ENCODE results near the gene SLC8A2.

The SLC8A2 gene

DNA sequence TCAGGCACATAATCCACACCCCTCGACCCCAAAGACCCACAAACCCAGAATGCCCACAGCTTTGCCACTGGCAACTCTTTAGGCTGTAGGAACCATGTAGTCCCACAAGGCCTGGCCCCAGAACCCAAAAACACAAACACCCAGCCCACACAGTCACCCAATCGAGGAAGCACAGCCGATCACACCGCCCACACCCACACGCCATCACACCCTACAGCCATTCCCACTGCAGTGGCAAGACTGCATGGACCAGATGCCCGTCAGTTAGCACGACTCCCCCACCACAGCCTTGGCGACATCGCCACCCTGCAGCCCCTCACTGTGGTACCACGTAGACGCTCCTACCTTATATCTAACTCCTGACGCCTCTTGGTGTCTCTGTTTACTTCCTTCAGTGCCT, 28.4 kb downstream of the SLC8A2 start:
- in situ Hi-C loops (cut with MboI; ENCODE audit: low sequenced_read_pairs, unreplicated experiment), result no loop called here
- no peak for DNase-seq (ENCODE audit: low spot score)
- TF ChIP-seq, protein P1, sequence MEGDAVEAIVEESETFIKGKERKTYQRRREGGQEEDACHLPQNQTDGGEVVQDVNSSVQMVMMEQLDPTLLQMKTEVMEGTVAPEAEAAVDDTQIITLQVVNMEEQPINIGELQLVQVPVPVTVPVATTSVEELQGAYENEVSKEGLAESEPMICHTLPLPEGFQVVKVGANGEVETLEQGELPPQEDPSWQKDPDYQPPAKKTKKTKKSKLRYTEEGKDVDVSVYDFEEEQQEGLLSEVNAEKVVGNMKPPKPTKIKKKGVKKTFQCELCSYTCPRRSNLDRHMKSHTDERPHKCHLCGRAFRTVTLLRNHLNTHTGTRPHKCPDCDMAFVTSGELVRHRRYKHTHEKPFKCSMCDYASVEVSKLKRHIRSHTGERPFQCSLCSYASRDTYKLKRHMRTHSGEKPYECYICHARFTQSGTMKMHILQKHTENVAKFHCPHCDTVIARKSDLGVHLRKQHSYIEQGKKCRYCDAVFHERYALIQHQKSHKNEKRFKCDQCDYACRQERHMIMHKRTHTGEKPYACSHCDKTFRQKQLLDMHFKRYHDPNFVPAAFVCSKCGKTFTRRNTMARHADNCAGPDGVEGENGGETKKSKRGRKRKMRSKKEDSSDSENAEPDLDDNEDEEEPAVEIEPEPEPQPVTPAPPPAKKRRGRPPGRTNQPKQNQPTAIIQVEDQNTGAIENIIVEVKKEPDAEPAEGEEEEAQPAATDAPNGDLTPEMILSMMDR (IDR thresholded peaks at IDR 0.05; ENCODE audit: borderline replicate concordance, control extremely low read depth, extremely low read depth, insufficient read depth, missing control alignments), result no peak

DNA sequence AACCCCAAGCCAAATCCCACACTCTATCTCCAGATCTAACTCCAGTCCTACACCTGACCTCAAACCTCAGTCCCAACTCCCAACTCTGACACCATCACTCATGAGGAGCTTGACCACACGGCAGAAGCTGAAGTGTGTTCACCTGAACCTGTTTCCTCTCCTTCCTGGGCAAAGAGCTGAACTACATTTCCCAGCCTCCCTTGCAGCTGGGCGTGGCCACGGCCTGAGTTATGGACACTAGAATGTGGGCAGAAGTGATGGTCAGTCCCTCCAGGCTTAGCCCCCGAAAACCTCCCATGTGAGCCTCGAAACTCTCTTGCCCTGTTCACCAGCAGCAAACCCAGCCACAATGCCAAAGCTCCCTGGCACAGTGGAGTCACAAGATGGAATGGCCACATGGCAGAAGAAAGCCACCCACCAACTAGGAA, 32.9 kb downstream of the SLC8A2 start:
- in situ Hi-C loops (cut with MboI; ENCODE audit: low sequenced_read_pairs, unreplicated experiment), result loop anchor here (5.0 kb wide), 1 partner anchor 263 kb away; no protein-coding TSS in a partner anchor
- TF ChIP-seq, protein P1 (IDR thresholded peaks at IDR 0.05; ENCODE audit: borderline replicate concordance, control extremely low read depth, extremely low read depth, insufficient read depth, missing control alignments), result no peak
- no peak for DNase-seq (ENCODE audit: low spot score)

DNA sequence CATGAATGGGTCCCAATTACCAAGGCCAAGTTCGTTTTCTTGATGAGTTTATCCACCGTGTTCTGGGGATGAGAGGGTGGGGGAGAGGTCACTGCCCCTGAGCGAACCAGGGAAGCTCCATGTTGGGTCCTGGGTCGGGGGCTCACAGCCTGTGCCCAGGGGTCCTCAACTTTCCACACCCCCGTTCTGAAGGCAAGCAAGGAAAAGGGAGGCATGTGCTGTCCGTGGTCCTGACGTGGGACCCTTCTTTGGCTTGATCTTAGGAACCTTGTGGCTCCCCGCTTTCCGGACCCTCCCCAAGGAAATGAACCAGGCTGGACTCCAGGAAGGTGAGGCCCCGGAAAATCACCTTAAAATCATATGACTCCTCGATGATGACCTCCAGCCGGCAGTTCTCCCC, 34.2 kb downstream of the SLC8A2 start:
- in situ Hi-C loops (cut with MboI; ENCODE audit: low sequenced_read_pairs, unreplicated experiment), result loop anchor here (5.0 kb wide), 1 partner anchor 265 kb away; no protein-coding TSS in a partner anchor
- TF ChIP-seq, protein P1 (IDR thresholded peaks at IDR 0.05; ENCODE audit: borderline replicate concordance, control extremely low read depth, extremely low read depth, insufficient read depth, missing control alignments), result no peak
- DNase-seq (ENCODE audit: low spot score), result no peak

DNA sequence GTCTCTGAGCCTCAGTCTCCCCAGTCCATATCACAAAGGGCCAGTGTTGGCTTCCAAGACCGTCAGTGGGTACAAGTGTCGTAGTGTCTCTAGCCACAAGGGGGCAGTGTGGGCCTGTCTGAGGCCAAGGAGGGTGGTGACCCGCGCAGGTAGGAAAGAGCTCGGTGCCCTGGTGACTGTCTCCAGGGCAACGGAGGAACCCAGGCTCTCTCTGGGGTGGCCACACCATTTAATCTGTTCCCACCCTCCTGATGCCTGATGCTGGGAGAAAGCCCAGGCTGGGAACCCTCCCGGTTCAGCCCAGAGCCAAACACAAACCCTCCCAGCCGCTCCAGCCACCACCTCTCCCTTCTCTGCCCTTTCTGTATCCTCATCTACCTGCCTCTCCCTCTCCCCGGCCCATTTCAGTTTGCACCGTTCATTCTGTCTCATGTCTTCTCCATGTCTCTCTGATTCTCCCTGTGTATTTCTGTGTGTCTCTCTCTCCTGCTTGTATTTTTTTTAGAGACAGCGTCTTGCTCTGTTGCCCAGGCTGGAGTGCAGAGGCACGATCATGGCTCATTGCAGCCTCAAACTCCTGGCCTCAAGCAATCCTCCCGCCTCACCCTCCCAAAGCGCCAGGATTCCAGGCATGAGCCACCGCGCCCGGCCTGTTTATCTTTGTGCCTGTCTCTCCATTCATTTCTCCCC, 34.8 kb downstream of the SLC8A2 start:
- in situ Hi-C loops (cut with MboI; ENCODE audit: low sequenced_read_pairs, unreplicated experiment), result loop anchor here (5.0 kb wide), 1 partner anchor 265 kb away; no protein-coding TSS in a partner anchor
- TF ChIP-seq, protein P1 (IDR thresholded peaks at IDR 0.05; ENCODE audit: borderline replicate concordance, control extremely low read depth, extremely low read depth, insufficient read depth, missing control alignments), result peak; percentile 90
- peak; percentile 87 for DNase-seq (ENCODE audit: low spot score)

DNA sequence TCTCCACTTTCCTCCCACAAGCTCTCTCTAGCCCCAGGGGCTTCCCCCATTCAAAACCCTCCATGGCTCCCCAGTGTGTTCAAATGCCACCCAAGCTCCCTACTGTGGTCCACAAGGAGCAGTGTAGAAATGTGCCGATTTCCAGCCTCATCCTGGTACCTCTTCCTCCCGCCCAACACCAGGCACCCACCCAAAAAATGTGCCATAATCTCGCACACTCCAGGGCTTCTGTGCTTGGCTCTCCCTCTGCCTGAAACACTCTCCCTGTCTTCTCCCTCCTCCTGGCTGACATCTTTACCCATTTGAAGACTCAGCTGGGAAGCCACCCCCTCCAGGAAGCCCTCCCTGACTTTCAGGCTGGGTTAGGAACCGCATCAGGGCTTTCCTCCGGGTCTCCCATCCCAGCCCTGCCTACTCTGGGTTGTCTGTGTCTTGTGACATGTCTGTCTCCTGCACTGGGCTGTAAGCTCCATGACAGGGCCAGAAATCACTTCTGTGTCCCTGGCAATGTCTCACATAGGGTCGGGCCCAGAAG, 35.7 kb downstream of the SLC8A2 start:
- no peak for DNase-seq (ENCODE audit: low spot score)
- TF ChIP-seq, protein P1 (IDR thresholded peaks at IDR 0.05; ENCODE audit: borderline replicate concordance, control extremely low read depth, extremely low read depth, insufficient read depth, missing control alignments), result no peak
- in situ Hi-C loops (cut with MboI; ENCODE audit: low sequenced_read_pairs, unreplicated experiment), result loop anchor here (5.0 kb wide), 1 partner anchor 266 kb away; no protein-coding TSS in a partner anchor

DNA sequence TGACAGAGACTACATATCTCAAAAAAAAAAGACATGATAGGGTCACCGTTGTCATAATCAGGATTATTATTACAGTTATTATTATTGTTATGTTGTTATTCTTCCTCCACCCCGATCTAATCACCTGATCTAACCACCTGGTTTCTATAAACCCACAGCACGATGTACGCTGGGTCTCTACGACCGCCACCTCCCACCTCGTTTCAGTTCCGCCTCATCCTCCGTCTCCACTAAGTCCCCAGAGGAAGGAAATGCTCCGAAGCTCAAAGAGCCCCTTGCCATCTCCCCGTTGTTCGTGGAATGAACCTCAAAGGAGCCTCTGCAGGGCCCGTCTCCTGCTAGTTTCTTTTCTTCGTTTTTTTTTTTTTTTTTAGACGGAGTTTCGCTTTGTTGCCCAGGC, 36.5 kb downstream of the SLC8A2 start:
- DNase-seq (ENCODE audit: low spot score), result no peak
- in situ Hi-C loops (cut with MboI; ENCODE audit: low sequenced_read_pairs, unreplicated experiment), result loop anchor here (5.0 kb wide), 1 partner anchor 267 kb away; no protein-coding TSS in a partner anchor

More for the DNA sequence above, 36.5 kb downstream of the SLC8A2 start:
- TF ChIP-seq, protein P1 (IDR thresholded peaks at IDR 0.05; ENCODE audit: borderline replicate concordance, control extremely low read depth, extremely low read depth, insufficient read depth, missing control alignments), result no peak
